ENCODE measurements around the gene ABHD2.

- TF ChIP-seq, protein P1, sequence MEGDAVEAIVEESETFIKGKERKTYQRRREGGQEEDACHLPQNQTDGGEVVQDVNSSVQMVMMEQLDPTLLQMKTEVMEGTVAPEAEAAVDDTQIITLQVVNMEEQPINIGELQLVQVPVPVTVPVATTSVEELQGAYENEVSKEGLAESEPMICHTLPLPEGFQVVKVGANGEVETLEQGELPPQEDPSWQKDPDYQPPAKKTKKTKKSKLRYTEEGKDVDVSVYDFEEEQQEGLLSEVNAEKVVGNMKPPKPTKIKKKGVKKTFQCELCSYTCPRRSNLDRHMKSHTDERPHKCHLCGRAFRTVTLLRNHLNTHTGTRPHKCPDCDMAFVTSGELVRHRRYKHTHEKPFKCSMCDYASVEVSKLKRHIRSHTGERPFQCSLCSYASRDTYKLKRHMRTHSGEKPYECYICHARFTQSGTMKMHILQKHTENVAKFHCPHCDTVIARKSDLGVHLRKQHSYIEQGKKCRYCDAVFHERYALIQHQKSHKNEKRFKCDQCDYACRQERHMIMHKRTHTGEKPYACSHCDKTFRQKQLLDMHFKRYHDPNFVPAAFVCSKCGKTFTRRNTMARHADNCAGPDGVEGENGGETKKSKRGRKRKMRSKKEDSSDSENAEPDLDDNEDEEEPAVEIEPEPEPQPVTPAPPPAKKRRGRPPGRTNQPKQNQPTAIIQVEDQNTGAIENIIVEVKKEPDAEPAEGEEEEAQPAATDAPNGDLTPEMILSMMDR (IDR thresholded peaks at IDR 0.05) = no peak
- no peak for TF ChIP-seq ZFX (IDR thresholded peaks at IDR 0.05; ENCODE audit: borderline replicate concordance)
Measured at GRCh38 chr15:89177116-89177515, 88.9 kb downstream of the ABHD2 start.

Measured in 22Rv1 (cell line).